A549 treated with GW870086 at 1 μM for 4 hours (cell line): ENCODE measurements around the gene ANKRD66. TPM values are rescaled to one million over a fixed set of nuclear protein-coding genes. Genes with fewer than 3 reads are reported as not detected.

Source experiments
- total RNA-seq: library from RNA; stranded (reverse); fragments of 200-300 nt; extraction: Qiagen RNA extraction; gene quantifications from 5 replicates; pipeline ENCODE4 v1.2.3, GENCODE V29; 2022; ENCODE audit warnings: low read depth

Gene ANKRD66
- total RNA-seq = not detected in 5 replicates

DNA sequence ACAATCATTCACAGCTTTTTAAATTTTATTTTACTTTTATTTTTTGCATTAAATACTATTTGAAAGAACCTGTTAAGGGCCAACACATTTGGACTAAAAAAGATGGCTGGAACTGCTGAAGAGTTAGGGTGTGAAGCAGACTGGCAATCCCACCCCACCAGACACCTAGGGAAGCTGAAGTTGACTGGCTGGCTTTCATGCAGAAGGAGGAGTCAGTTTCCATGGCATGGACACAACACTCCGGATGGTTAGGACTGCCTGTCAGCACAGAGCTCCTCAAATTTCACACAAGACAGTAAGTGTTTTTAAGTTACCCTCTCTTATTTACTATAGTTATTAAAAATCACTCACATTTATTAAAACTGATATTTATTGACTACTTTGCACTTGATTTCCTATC, at the start of gene ANKRD66:
Gene ANKRD66, plus strand, starts transcription at position 238 of the 400 bp plus-strand sequence. CDS start 5,016 bp downstream, outside the sequence.

DNA sequence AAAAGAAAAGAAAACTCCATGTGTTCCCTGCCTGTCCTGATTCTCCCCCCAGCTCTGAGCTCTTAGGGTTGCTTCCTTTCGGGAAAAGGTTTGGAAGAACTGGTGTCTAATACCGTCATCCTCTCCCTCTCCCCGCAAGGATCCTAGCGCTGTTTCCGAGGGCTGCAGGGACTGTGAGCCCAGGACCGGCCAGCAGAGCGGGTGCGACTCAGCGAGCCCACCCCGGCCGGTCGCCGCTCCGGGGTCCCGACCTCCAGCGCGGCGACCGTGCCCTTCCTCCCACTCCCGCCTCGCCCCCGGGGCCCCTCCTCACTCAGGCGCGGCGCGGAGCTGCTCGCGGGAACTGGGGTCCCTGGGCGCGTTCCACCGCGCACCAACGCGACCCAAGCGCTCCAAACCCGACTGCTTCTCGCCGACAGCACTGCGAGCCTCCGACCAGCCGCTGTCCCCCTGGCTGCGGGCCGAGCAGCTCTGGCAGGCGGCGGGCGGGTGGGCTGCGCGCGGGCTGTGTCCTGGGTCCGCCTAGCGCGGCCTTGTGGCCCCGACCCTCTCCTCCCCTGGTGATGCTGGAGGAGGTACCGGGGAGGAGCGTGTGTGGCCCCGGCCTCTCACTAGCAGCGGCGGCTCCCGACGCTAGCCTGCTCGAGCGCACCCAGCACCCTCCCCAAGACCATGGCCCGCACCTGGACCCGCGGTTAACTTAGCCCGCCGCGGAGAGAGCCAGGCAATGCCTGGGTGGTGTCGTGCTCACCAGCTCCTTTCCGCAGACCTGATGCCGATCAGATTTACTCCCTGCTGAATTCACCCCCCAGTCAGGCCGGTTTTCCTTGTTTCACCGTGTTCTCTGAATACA, 11.6 kb upstream of the ANKRD66 start, which contains the start of gene PLA2G7:
Gene PLA2G7, minus strand, starts transcription at position 509 of the 853 bp plus-strand sequence. CDS start 12,484 bp downstream, outside the sequence.

GRCh38 chr6:46793138-46793537, 46.4 kb downstream of the ANKRD66 start, which contains the start of gene MEP1A:
Gene MEP1A, plus strand, starts transcription at chr6:46793389. Its CDS starts 10 bp downstream, at chr6:46793399.

Other genes with a start within 250 kb of the ANKRD66 start
- gene CYP39A1, start 94.1 kb upstream of the ANKRD66 start, total RNA-seq = 0.06 to 0.16 TPM in 2 of 5 replicates, not detected in the others
- 0.44 to 1.3 TPM (median 0.47 TPM) in 5 replicates for gene SLC25A27, start 94.0 kb upstream of the ANKRD66 start, total RNA-seq
- gene TDRD6, start 59.0 kb upstream of the ANKRD66 start, total RNA-seq = not detected in 5 replicates
- not detected in 5 replicates for gene PLA2G7, start 11.6 kb upstream of the ANKRD66 start, total RNA-seq
- gene MEP1A, start 46.5 kb downstream of the ANKRD66 start, total RNA-seq = not detected in 5 replicates
- gene ADGRF5, start 175.0 kb downstream of the ANKRD66 start, total RNA-seq = 0.17 TPM in 1 of 5 replicates, not detected in the others